ENCODE results near the gene LCP1. TPM values are rescaled to one million over a fixed set of nuclear protein-coding genes. Genes with fewer than 3 reads are reported as not detected.

The LCP1 gene
- total RNA-seq, 1 experiment from 2014 or later = 1.5 TPM

DNA sequence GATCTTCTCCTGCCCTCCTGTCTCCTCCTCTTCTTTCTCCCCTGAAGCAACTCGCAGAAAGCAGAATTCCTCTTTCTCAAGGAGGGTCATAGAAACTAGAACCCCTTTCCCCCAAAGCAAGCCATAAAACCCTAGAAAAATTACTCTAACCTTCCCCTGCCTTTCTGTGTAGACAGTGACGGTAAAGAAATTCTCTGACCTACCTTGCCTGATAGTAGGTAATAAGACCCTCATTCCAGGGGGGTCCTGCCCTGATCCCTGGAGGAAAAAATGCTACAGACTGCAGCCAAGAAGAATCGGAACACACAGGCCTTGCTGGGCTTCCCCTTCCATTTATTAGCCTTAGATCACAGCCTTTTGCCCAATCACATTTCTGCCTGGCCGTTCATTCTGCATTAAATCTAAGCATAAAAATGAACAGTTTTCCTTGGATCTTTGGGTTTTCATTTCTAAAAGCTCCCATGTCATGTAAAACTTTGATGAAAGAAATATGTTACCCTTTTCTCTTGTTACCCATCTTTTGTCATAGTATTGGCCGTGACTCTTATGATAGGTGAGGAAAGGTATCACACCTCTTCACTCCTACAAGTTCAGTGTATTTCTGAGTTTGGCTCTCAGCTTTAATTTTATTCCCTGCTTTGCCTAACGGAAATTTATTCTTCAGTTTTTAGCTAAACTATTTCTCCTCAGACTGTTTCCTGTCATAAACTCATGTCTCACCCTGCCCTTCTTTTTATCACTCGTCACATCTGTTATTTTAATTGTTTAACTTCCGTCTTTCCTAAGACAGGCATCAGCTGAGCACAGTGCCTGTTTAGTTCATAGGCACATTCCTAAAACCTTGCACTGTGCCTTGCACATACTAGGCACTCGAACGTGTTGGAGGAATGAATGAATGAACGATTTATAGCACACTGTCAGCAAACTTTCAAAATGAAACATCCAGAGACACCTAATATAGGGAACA is 56.7 kb downstream of the LCP1 start:
- in situ Hi-C loops (cut with HindIII; ENCODE audit: low pct_unique_long_range_greater_than_20kb, low sequenced_read_pairs) (no loop called here), intact Hi-C loops (cut with micrococcal nuclease; ENCODE audit: unreplicated experiment) (loop anchor here (10.0 kb wide), 1 partner anchor 320 kb away; no protein-coding TSS in a partner anchor)
- Histone ChIP-seq H3K4me1 (ENCODE audit: control insufficient read depth, insufficient read depth, low read length) (no peaks in the 10 kb centered on the region), H3K27ac (ENCODE audit: low read length) (no peak overlapping the region), H3K9me3 (ENCODE audit: control insufficient read depth, insufficient read depth, low read depth, low read length) (no peaks in the 10 kb centered on the region), H3K4me3 (ENCODE audit: low read depth in 2 of 2, low read length in 2 of 2) (no peak overlapping the region), H3K27me3 (ENCODE audit: control insufficient read depth, insufficient read depth, low read length) (no peaks in the 10 kb centered on the region), H3K36me3 (ENCODE audit: control insufficient read depth, insufficient read depth, low read length) (no peaks in the 10 kb centered on the region)
- DNase-seq (ENCODE audit: low read depth, low spot score) (no peak), ATAC-seq (no peak)
- TF ChIP-seq, protein P1, sequence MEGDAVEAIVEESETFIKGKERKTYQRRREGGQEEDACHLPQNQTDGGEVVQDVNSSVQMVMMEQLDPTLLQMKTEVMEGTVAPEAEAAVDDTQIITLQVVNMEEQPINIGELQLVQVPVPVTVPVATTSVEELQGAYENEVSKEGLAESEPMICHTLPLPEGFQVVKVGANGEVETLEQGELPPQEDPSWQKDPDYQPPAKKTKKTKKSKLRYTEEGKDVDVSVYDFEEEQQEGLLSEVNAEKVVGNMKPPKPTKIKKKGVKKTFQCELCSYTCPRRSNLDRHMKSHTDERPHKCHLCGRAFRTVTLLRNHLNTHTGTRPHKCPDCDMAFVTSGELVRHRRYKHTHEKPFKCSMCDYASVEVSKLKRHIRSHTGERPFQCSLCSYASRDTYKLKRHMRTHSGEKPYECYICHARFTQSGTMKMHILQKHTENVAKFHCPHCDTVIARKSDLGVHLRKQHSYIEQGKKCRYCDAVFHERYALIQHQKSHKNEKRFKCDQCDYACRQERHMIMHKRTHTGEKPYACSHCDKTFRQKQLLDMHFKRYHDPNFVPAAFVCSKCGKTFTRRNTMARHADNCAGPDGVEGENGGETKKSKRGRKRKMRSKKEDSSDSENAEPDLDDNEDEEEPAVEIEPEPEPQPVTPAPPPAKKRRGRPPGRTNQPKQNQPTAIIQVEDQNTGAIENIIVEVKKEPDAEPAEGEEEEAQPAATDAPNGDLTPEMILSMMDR (IDR thresholded peaks at IDR 0.05) = no peak
- TF ChIP-seq TCF7L2 (IDR thresholded peaks at IDR 0.05; ENCODE audit: low read depth, low read length) (no peak), SIN3A (IDR thresholded peaks at IDR 0.05; ENCODE audit: borderline replicate concordance, insufficient read depth, low read depth, low read length) (no peak), POLR2AphosphoS5 (IDR thresholded peaks at IDR 0.05; ENCODE audit: low read depth, low read length) (no peak)
- TF ChIP-seq, protein P2, sequence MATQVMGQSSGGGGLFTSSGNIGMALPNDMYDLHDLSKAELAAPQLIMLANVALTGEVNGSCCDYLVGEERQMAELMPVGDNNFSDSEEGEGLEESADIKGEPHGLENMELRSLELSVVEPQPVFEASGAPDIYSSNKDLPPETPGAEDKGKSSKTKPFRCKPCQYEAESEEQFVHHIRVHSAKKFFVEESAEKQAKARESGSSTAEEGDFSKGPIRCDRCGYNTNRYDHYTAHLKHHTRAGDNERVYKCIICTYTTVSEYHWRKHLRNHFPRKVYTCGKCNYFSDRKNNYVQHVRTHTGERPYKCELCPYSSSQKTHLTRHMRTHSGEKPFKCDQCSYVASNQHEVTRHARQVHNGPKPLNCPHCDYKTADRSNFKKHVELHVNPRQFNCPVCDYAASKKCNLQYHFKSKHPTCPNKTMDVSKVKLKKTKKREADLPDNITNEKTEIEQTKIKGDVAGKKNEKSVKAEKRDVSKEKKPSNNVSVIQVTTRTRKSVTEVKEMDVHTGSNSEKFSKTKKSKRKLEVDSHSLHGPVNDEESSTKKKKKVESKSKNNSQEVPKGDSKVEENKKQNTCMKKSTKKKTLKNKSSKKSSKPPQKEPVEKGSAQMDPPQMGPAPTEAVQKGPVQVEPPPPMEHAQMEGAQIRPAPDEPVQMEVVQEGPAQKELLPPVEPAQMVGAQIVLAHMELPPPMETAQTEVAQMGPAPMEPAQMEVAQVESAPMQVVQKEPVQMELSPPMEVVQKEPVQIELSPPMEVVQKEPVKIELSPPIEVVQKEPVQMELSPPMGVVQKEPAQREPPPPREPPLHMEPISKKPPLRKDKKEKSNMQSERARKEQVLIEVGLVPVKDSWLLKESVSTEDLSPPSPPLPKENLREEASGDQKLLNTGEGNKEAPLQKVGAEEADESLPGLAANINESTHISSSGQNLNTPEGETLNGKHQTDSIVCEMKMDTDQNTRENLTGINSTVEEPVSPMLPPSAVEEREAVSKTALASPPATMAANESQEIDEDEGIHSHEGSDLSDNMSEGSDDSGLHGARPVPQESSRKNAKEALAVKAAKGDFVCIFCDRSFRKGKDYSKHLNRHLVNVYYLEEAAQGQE (IDR thresholded peaks at IDR 0.05; ENCODE audit: insufficient read depth in 1 of 2, low read depth in 2 of 2, low read length in 1 of 2) = no peak
- POLR2A ChIA-PET = no interaction called here
- CTCF ChIA-PET = no interaction called here
- no TSS peak for BruUV-seq (replicated peaks)

DNA sequence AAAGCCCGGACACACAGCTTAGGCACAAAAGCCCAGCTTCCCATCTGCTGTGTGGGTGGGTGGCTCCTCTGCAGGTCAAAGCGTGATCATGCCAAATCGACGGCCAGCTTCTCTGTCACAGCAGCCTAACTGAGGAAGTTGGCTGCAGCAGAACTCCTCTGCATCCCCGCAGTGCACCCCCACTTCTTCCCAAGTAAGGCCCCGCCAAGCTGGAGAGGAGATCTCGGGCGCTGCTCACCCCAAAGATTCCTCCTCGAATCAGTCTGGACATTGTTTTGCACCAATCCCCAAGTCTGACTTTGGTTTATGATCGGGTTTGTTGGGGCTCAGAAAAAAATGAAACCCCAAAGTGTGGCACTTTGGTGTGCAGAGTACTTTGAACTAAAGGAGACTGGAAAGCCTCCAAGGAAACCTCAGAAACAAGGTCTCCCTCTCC is 57.4 kb downstream of the LCP1 start:
- Histone ChIP-seq H3K4me1 (ENCODE audit: control insufficient read depth, insufficient read depth, low read length) (no peaks in the 10 kb centered on the region), H3K9me3 (ENCODE audit: control insufficient read depth, insufficient read depth, low read depth, low read length) (no peaks in the 10 kb centered on the region), H3K4me3 (ENCODE audit: low read depth in 2 of 2, low read length in 2 of 2) (no peak overlapping the region), H3K27me3 (ENCODE audit: control insufficient read depth, insufficient read depth, low read length) (no peaks in the 10 kb centered on the region), H3K27ac (ENCODE audit: low read length) (no peak overlapping the region), H3K36me3 (ENCODE audit: control insufficient read depth, insufficient read depth, low read length) (no peaks in the 10 kb centered on the region)
- TF ChIP-seq, protein P1 (IDR thresholded peaks at IDR 0.05) = no peak
- no peak for TF ChIP-seq POLR2AphosphoS5 (IDR thresholded peaks at IDR 0.05; ENCODE audit: low read depth, low read length)
- TF ChIP-seq, protein P2 (IDR thresholded peaks at IDR 0.05; ENCODE audit: insufficient read depth in 1 of 2, low read depth in 2 of 2, low read length in 1 of 2) = no peak
- ATAC-seq = no peak
- intact Hi-C loops (cut with micrococcal nuclease; ENCODE audit: unreplicated experiment) = loop anchor here (10.0 kb wide), 1 partner anchor 320 kb away; no protein-coding TSS in a partner anchor
- ChIA-PET CTCF (no interaction called here), POLR2A (no interaction called here)
- BruUV-seq (replicated peaks) = no TSS peak
- no peak for DNase-seq (ENCODE audit: low read depth, low spot score)
- in situ Hi-C loops (cut with HindIII; ENCODE audit: low pct_unique_long_range_greater_than_20kb, low sequenced_read_pairs) = no loop called here

All from Panc1 (cell line).